ENCODE data around the gene ZNF280D. TPM values are rescaled to one million over a fixed set of nuclear protein-coding genes. Genes with fewer than 3 reads are reported as not detected.

Gene ZNF280D
- total and polyA plus RNA-seq, 2 of the 4 experiments (the other 2 are of a cell fraction) = 8.3 to 21.0 TPM

GRCh38 chr15:56752986-56753385 is 19.7 kb upstream of the ZNF280D start:
- POLR2A ChIA-PET (ENCODE audit: unreplicated experiment) = no interaction called here
- CTCF ChIA-PET = no interaction called here
- no TSS peak for BruUV-seq (replicated peaks)
- Histone ChIP-seq H3K4me2 (ENCODE audit: low read depth, low read length) (no peak overlapping the region), H3K23ac (ENCODE audit: low read depth, low read length) (no peak overlapping the region), H2BK120ac (ENCODE audit: low read depth, low read length) (no peak overlapping the region), H3K27ac (ENCODE audit: insufficient read depth, low read length) (no peak overlapping the region), H3K4me1 (ENCODE audit: control insufficient read depth, insufficient read depth, low read length) (no peaks in the 10 kb centered on the region; the same call in 1 of the 2 replicates), H2BK5ac (ENCODE audit: low read depth, low read length, poor library complexity, severe bottlenecking) (no peak overlapping the region), H3K27me3 (ENCODE audit: control insufficient read depth, insufficient read depth, low read length) (no peaks in the 10 kb centered on the region), H4K20me1 (ENCODE audit: insufficient read depth, low read length) (no peaks in the 10 kb centered on the region), H4K91ac (ENCODE audit: insufficient read depth, low read depth, low read length) (no peak overlapping the region), H3K9ac (ENCODE audit: low read depth, low read length) (no peak overlapping the region), H3K4me3 (ENCODE audit: insufficient read depth, low read depth, low read length) (no peak overlapping the region), H3K18ac (ENCODE audit: low read depth, low read length) (no peak overlapping the region), H2BK20ac (ENCODE audit: low read depth, low read length) (no peak overlapping the region), H2AK9ac (replicated peaks; ENCODE audit: low read depth, low read length, poor library complexity) (no peak overlapping the region), H4K5ac (ENCODE audit: low read depth, low read length) (no peak overlapping the region), H2AFZ (replicated peaks; ENCODE audit: low read length, poor library complexity) (no peak overlapping the region), H2BK15ac (ENCODE audit: low read depth, low read length) (no peak overlapping the region), H2AK5ac (ENCODE audit: low read depth, low read length) (no peak overlapping the region), H4K8ac (ENCODE audit: low read depth in 2 of 2, low read length in 2 of 2) (no peak overlapping the region), H3K56ac (ENCODE audit: extremely low read depth, insufficient read depth, low read length) (no peak overlapping the region), H3K4ac (ENCODE audit: low read depth, low read length) (no peak overlapping the region), H3K36me3 (ENCODE audit: control insufficient read depth, insufficient read depth, low read length) (no peaks in the 10 kb centered on the region), H3K14ac (replicated peaks; ENCODE audit: low read depth, low read length) (no peak overlapping the region), H3K9me3 (ENCODE audit: control insufficient read depth, insufficient read depth, low read length) (no peaks in the 10 kb centered on the region), H3K9me1 (ENCODE audit: insufficient read depth, low read length) (no peaks in the 10 kb centered on the region; the same call in 1 of the 2 replicates), H3K79me1 (ENCODE audit: low read depth in 1 of 2, low read length in 2 of 2) (no peaks in the 10 kb centered on the region)
- TF ChIP-seq CEBPB (IDR thresholded peaks at IDR 0.05; ENCODE audit: low read depth, low read length) = peak; percentile 19; the same call in 1 of the 2 replicates
- TF ChIP-seq NFE2L2 (IDR thresholded peaks at IDR 0.05; ENCODE audit: low read depth, low read length) = no peak
- no peak for ATAC-seq (ENCODE audit: low read depth)
- WGBS, 2 experiments (ENCODE audit: extremely low coverage in 2 of 2, insufficient read length in 1 of 2) = 100% methylated on average over 1 of the region's 1 CpG; no CpG with 5 or more reads in 1 of the 2 experiments
- DNase-seq = no peak
- in situ Hi-C loops (cut with MboI; ENCODE audit: low sequenced_read_pairs) = no loop called here
- dilution Hi-C loops (cut with HindIII; ENCODE audit: low sequenced_read_pairs, unreplicated experiment) = no loop called here
- intact Hi-C loops (cut with micrococcal nuclease) = no loop called here
